ENCODE results near the gene KCNJ4.
"Not testable (repeated sequence)": the region's sequence is repeated elsewhere in the genome, so short reads cannot be mapped to it uniquely, and the experiment has no call there.

- TF ChIP-seq, protein P1, sequence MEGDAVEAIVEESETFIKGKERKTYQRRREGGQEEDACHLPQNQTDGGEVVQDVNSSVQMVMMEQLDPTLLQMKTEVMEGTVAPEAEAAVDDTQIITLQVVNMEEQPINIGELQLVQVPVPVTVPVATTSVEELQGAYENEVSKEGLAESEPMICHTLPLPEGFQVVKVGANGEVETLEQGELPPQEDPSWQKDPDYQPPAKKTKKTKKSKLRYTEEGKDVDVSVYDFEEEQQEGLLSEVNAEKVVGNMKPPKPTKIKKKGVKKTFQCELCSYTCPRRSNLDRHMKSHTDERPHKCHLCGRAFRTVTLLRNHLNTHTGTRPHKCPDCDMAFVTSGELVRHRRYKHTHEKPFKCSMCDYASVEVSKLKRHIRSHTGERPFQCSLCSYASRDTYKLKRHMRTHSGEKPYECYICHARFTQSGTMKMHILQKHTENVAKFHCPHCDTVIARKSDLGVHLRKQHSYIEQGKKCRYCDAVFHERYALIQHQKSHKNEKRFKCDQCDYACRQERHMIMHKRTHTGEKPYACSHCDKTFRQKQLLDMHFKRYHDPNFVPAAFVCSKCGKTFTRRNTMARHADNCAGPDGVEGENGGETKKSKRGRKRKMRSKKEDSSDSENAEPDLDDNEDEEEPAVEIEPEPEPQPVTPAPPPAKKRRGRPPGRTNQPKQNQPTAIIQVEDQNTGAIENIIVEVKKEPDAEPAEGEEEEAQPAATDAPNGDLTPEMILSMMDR (optimal IDR thresholded peaks at IDR 0.05 in 1 of 3, IDR thresholded peaks at IDR 0.05 in 1 of 3, conservative IDR thresholded peaks at IDR 0.05 in 1 of 3; ENCODE audit: extremely low read depth in 1 of 3, insufficient read depth in 2 of 3, low read length in 3 of 3): not testable (repeated sequence)
- not testable (repeated sequence) for TF ChIP-seq EZH2 (IDR thresholded peaks at IDR 0.05; ENCODE audit: low read length)
Measured at GRCh38 chr22:38398181-38398608, 56.8 kb downstream of the KCNJ4 start.
